Coronary artery (tissue), 2 donors: ENCODE data around the gene SLC38A10.

ENCODE experiments used
- DNase-seq: peaks from one replicate; pipeline ENCODE4 v3.0.0-alpha.2; 2017; ENCODE audit warnings: low spot score
- H3K27ac ChIP-seq, 2 donors: fragments of 200-600 bp; sonication (generic); one replicate each; pipeline ENCODE4 v1.5.1; 2016 to 2019
- H3K4me3 ChIP-seq: fragments of 200-600 bp; sonication (generic); 2 replicates; pipeline ENCODE4 v1.5.1; 2016; ENCODE audit warnings: mild to moderate bottlenecking, moderate library complexity
- TF ChIP-seq, protein P1 (sequence below): fragments of 200-600 bp; sonication (generic); IDR thresholded peaks from one replicate; pipeline ENCODE4 v1.5.1; 2019; ENCODE audit warnings: antibody characterized with exemption

SLC38A10 gene

DNA sequence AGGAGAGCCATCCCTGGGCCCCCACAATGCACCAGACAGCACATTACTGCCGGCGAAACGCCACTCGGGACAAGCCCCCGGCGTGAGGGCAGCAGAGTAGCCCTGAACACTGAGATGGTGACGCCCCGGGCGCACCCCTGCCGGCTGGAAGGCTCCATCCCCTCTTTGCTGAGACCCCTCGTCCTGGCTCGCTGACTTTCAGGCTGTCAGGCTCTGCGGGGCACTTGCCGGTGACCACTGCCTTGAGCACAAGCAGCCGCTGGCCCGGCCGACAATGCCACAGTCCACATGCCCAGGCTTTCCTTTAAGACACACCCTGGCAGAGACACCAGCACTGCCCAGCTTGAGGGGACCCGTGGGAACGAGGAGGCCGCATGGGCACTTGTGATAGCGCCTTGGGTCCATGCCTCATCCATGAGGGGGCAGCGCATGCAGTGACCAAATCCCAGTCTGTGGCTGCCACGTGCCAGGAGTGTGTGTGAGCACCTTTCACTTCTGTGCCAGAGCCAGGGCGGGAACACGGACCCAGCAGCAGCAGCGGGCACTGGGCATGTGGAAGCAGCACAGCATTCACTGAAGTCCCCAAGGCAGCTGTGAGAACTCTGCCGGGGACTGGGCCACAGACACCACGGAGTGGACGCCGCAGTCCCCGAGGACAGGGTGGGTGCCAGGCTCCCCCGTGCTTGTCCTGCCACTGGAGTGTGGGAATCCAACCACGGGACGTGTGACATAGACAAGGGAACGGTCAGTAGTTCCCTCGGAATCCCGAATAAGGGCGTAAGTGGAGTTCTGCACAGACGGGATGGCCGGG is 31.5 kb downstream of the SLC38A10 start:
- Histone ChIP-seq H3K27ac (no peak overlapping the region), H3K4me3 (no peak overlapping the region)
- TF ChIP-seq, protein P1, sequence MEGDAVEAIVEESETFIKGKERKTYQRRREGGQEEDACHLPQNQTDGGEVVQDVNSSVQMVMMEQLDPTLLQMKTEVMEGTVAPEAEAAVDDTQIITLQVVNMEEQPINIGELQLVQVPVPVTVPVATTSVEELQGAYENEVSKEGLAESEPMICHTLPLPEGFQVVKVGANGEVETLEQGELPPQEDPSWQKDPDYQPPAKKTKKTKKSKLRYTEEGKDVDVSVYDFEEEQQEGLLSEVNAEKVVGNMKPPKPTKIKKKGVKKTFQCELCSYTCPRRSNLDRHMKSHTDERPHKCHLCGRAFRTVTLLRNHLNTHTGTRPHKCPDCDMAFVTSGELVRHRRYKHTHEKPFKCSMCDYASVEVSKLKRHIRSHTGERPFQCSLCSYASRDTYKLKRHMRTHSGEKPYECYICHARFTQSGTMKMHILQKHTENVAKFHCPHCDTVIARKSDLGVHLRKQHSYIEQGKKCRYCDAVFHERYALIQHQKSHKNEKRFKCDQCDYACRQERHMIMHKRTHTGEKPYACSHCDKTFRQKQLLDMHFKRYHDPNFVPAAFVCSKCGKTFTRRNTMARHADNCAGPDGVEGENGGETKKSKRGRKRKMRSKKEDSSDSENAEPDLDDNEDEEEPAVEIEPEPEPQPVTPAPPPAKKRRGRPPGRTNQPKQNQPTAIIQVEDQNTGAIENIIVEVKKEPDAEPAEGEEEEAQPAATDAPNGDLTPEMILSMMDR = no peak
- DNase-seq = no peak

DNA sequence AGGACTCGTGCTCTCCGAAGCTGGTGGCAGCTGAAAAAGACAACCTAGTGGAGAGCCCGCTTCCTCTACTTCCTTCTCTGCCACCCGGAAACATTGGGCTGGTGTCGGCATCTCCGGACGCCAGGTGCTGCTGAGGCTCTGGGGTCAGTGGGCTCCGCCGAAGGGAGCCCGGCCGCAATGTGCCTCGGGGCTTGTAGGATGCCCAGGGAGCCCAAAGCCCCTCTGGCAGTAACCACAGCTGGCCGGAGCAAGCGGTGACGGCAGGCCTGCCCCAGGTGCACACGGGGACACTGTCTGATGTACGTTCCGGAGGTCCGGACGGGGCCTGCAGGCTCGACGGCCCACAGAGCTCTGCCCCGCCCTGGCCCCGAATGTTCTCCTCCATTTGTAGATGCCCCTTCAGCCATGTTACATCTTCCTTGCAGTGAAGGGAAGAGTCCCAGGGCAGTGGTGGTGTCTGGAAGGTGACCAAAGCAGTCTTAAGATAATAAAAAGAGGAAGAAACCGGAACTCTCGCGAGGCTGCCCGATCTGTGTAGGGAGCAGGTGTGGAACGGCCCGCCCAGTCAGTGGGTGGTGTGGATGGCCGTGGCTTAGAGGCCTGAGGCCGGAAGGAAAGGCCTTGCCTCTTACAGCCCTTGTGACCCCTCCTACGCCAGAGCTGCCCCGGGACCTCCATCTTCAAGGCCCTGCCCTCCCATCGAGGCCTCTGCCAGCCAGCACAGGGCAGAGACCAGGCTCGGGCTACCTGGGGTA is 33.3 kb downstream of the SLC38A10 start:
- TF ChIP-seq, protein P1 = no peak
- DNase-seq = no peak
- Histone ChIP-seq H3K27ac (no peak overlapping the region), H3K4me3 (no peak overlapping the region)

DNA sequence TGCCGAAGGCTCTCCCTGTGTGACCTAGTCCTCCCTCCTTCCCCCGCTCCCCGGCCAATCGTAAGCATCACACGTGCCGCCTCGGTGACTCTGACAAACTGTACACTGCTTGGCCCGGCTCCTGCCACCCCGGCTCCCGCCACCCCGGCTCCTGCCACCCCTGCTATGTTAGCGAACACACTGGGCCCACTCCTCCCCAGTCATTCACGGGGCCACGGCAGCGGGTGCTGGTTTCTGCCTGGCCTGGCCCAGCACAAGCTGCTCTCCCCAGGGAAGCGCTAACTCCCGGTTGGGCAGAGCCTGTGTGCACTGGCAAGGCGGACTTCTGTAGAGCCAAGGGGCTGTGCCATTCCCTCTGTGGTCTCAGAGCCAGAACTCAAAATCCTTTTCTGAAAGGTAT is 34.0 kb downstream of the SLC38A10 start:
- TF ChIP-seq, protein P1 = no peak
- DNase-seq = no peak
- H3K4me3 ChIP-seq = no peak overlapping the region
- no peak overlapping the region for H3K27ac ChIP-seq

DNA sequence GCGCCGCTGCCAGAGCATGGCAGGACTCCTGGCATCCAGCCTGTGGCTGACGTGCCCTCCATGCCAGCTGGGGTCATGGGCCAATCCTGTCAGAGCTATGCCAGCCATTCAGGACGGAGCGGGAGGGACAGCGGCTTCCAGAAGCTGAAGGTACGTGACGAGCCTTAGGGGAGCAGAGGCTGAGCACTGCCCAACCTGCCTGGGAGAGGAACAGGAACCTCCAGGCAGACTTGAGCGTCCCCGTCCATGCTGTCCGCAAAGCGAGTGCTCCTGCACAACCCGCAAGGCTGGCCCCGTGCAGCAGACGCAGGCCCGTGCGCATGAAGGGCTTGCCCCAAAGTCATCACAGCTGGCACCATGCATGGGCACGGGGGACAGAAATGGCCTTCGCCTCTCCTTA is 34.5 kb downstream of the SLC38A10 start:
- DNase-seq = no peak

DNA sequence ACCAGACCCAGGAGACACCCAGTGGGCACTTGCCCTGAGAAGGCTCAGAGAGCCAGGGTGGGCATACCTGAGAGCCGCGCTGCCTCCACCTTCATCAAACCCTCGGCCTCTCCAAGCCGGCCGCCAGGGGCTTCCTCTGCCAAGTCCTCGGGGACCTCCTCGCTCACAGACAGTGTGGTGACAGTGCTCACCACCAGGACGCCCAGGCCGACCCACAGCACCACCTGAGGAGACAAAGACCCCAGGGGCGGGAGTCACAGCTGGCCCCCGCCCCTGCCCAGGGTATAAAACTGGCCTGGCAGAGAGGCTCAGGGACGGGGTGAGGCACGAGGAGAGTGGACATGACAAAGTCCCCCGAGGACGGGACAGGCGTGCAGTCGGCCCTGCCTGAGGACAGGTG is 34.9 kb downstream of the SLC38A10 start:
- Histone ChIP-seq H3K27ac (no peak overlapping the region), H3K4me3 (no peak overlapping the region)
- TF ChIP-seq, protein P1 = no peak
- no peak for DNase-seq

More for the DNA sequence above, 34.5 kb downstream of the SLC38A10 start:
- TF ChIP-seq, protein P1 = no peak
- Histone ChIP-seq H3K27ac (no peak overlapping the region), H3K4me3 (no peak overlapping the region)

DNA sequence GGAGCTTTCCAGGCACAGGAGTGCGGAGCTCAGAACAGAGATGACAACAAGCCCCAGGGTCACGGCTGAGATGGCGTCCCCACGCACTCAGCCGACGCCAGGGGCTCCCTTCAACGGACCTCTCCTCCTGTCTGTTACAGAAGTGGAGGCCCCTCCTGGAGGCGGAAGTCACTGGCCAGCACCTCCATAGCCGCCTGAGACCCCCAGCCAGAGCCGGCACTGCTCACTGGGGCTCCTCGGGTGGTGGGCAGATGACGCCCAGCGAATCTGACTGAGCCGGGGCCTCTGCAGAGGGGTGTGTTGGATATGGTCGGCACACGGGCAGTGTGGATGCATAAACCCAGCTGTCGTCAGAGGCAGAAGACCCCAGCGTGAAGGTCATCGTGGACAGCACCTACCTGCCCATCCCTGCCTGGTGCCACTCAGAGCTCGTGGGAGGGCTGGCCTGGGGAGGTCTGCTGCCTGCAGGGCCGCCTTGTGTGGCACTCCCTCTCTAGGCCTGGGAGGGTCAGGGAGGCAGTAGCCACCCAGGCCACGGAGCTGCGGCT is 36.0 kb downstream of the SLC38A10 start:
- Histone ChIP-seq H3K27ac (no peak overlapping the region), H3K4me3 (no peak overlapping the region)
- TF ChIP-seq, protein P1 = no peak
- DNase-seq = no peak
